Measurements from ENCODE around the gene ARTN. TPM values are rescaled to one million over a fixed set of nuclear protein-coding genes. Genes with fewer than 3 reads are reported as not detected.

ARTN gene
- total RNA-seq, result 8.7 and 20.1 TPM in 2 replicates

GRCh38 chr1:43933386-43934100, at the start of gene ARTN:
Gene ARTN (plus strand): TSS chr1:43933801. CDS start chr1:43935657, 1,856 bp downstream.
- DNase-seq (ENCODE audit: low read depth), result peak; percentile 44
- H3K36me3 ChIP-seq (ENCODE audit: control insufficient read depth, insufficient read depth, low read length), result peaks cover 4% of the 10 kb centered on the region
- FAIRE-seq, result no peak
- peak within 1 kb of the TSS; percentile 58 for H3K4me3 ChIP-seq (ENCODE audit: low read depth, low read length)
- no peaks in the 10 kb centered on the region for H3K27me3 ChIP-seq (ENCODE audit: control insufficient read depth, insufficient read depth, low read length)
- TF ChIP-seq CTCF (IDR thresholded peaks at IDR 0.05; ENCODE audit: insufficient read depth, low read length, severe bottlenecking), result no peak

- DNase-seq (ENCODE audit: low read depth) (peak; percentile 74), FAIRE-seq (no peak)
- H3K36me3 ChIP-seq (ENCODE audit: control insufficient read depth, insufficient read depth, low read length), result no peaks in the 10 kb centered on the region
- H3K27me3 ChIP-seq (ENCODE audit: control insufficient read depth, insufficient read depth, low read length), result no peaks in the 10 kb centered on the region
- no peak for TF ChIP-seq CTCF (IDR thresholded peaks at IDR 0.05; ENCODE audit: insufficient read depth, low read length, severe bottlenecking)
- H3K4me3 ChIP-seq (ENCODE audit: low read depth, low read length), result no peak overlapping the region
These were observed 48.3 kb upstream of the ARTN start for GRCh38 chr1:43885279-43885801.

GRCh38 chr1:43887748-43888147, 45.9 kb upstream of the ARTN start:
- DNase-seq (ENCODE audit: low read depth) (no peak), FAIRE-seq (peak; percentile 47)
- H3K27me3 ChIP-seq (ENCODE audit: control insufficient read depth, insufficient read depth, low read length), result no peaks in the 10 kb centered on the region
- no peak for TF ChIP-seq CTCF (IDR thresholded peaks at IDR 0.05; ENCODE audit: insufficient read depth, low read length, severe bottlenecking)
- no peak overlapping the region for H3K4me3 ChIP-seq (ENCODE audit: low read depth, low read length)
- H3K36me3 ChIP-seq (ENCODE audit: control insufficient read depth, insufficient read depth, low read length), result no peaks in the 10 kb centered on the region

GRCh38 chr1:43890815-43891214, 42.8 kb upstream of the ARTN start:
- peaks cover 1% of the 10 kb centered on the region for H3K36me3 ChIP-seq (ENCODE audit: control insufficient read depth, insufficient read depth, low read length)
- FAIRE-seq (no peak), DNase-seq (ENCODE audit: low read depth) (peak; percentile 48)

GRCh38 chr1:43893006-43893405, 40.6 kb upstream of the ARTN start:
- Histone ChIP-seq H3K36me3 (ENCODE audit: control insufficient read depth, insufficient read depth, low read length) (peaks cover 1% of the 10 kb centered on the region), H3K4me3 (ENCODE audit: low read depth, low read length) (no peak overlapping the region), H3K27me3 (ENCODE audit: control insufficient read depth, insufficient read depth, low read length) (no peaks in the 10 kb centered on the region)
- FAIRE-seq (no peak), DNase-seq (ENCODE audit: low read depth) (no peak)
- TF ChIP-seq CTCF (IDR thresholded peaks at IDR 0.05; ENCODE audit: insufficient read depth, low read length, severe bottlenecking), result no peak

More at GRCh38 chr1:43890815-43891214, 42.8 kb upstream of the ARTN start:
- H3K4me3 ChIP-seq (ENCODE audit: low read depth, low read length), result no peak overlapping the region
- H3K27me3 ChIP-seq (ENCODE audit: control insufficient read depth, insufficient read depth, low read length), result no peaks in the 10 kb centered on the region
- no peak for TF ChIP-seq CTCF (IDR thresholded peaks at IDR 0.05; ENCODE audit: insufficient read depth, low read length, severe bottlenecking)

Data from bronchial epithelial cell (primary cell).